Glutamatergic neuron (in vitro differentiated cells): Measurements from ENCODE around the gene CSAD. TPM values are rescaled to one million over a fixed set of nuclear protein-coding genes. Genes with fewer than 3 reads are reported as not detected.

Experiments used
- DNase-seq: peaks from one replicate; pipeline ENCODE4 v3.0.0; 2022
- H3K27ac Mint-ChIP-seq: one replicate; pipeline ENCODE4 v1.8.0; 2020; ENCODE audit warnings: mild to moderate bottlenecking, mixed read lengths, inconsistent platforms; ENCODE audit not compliant: unreplicated experiment
- H3K27me3 Mint-ChIP-seq: one replicate; pipeline ENCODE4 v1.8.0; 2020; ENCODE audit warnings: mild to moderate bottlenecking, moderate library complexity, mixed read lengths, inconsistent platforms; ENCODE audit not compliant: unreplicated experiment
- H3K36me3 Mint-ChIP-seq: one replicate; pipeline ENCODE4 v1.8.0; 2020; ENCODE audit warnings: mild to moderate bottlenecking, mixed read lengths, inconsistent platforms; ENCODE audit not compliant: unreplicated experiment
- H3K4me1 Mint-ChIP-seq: one replicate; pipeline ENCODE4 v1.8.0; 2020; ENCODE audit warnings: mild to moderate bottlenecking, low read depth, mixed read lengths, inconsistent platforms; ENCODE audit not compliant: unreplicated experiment
- H3K4me3 Mint-ChIP-seq: one replicate; pipeline ENCODE4 v1.8.0; 2020; ENCODE audit warnings: mild to moderate bottlenecking, mixed read lengths, inconsistent platforms; ENCODE audit not compliant: unreplicated experiment
- H3K9me3 Mint-ChIP-seq: one replicate; pipeline ENCODE4 v1.8.0; 2020; ENCODE audit warnings: mild to moderate bottlenecking, moderate library complexity, mixed read lengths, inconsistent platforms; ENCODE audit not compliant: unreplicated experiment
- CTCF ChIP-seq: fragments of 200-600 bp; sonication (generic); IDR thresholded peaks from one replicate; pipeline ENCODE4 v1.5.0; 2021; ENCODE audit not compliant: partially characterized antibody, unreplicated experiment
- long read RNA-seq: library from polyadenylated mRNA; unstranded; transcript quantifications from one replicate; pipeline ENCODE4 v2.0.0, GENCODE V29; 2020; ENCODE audit not compliant: unreplicated experiment
- total RNA-seq: library from RNA; stranded (reverse); fragmentation: NEBNext Ultra II Directional; extraction: Animal tissue kit (Norgen Biotek cat#: 25700); gene quantifications from one replicate; pipeline ENCODE4 v1.2.1, GENCODE V29; 2021; ENCODE audit not compliant: unreplicated experiment

Gene CSAD
- total RNA-seq: 34.5 TPM
- long read RNA-seq, partial matches to known transcripts: 1 of 3 reads
- long read RNA-seq, other reads (novel, unspliced or antisense): 2 of 3 reads

- Mint-ChIP-seq H3K27me3 (peaks cover 10% of the 10 kb centered on the region), H3K27ac (peak within 1 kb of the TSS; percentile 96), H3K4me1 (peaks cover 17% of the 10 kb centered on the region), H3K36me3 (no peaks in the 10 kb centered on the region), H3K4me3 (peak within 1 kb of the TSS; percentile 93), H3K9me3 (peaks cover 12% of the 10 kb centered on the region)
- peak; percentile 97 for DNase-seq
- TF ChIP-seq CTCF: no peak
Measured at GRCh38 chr12:53180220-53180930, at the start of gene CSAD, which contains the start of gene ZNF740. TSS of gene CSAD (minus strand) at chr12:53180925. CDS start at chr12:53173470, 7,455 bp downstream. TSS of gene ZNF740 (plus strand) at chr12:53180722. CDS start at chr12:53181984, 1,262 bp downstream.

- DNase-seq: no peak
- Mint-ChIP-seq H3K4me1 (peaks cover 22% of the 10 kb centered on the region), H3K36me3 (no peaks in the 10 kb centered on the region), H3K27me3 (peaks cover 24% of the 10 kb centered on the region), H3K4me3 (no peak overlapping the region), H3K9me3 (peaks cover 8% of the 10 kb centered on the region), H3K27ac (no peak overlapping the region)
- TF ChIP-seq CTCF: no peak
Measured at GRCh38 chr12:53230108-53230845, 49.6 kb upstream of the CSAD start.

- no peak for DNase-seq
- H3K4me3 Mint-ChIP-seq: no peak overlapping the region
Measured at GRCh38 chr12:53229454-53229853, 48.7 kb upstream of the CSAD start.

GRCh38 chr12:53227836-53228235 lies 47.1 kb upstream of the CSAD start:
- Mint-ChIP-seq H3K27me3 (peaks cover 28% of the 10 kb centered on the region), H3K4me3 (no peak overlapping the region)

More at GRCh38 chr12:53229454-53229853, 48.7 kb upstream of the CSAD start:
- peaks cover 8% of the 10 kb centered on the region for H3K9me3 Mint-ChIP-seq
- H3K36me3 Mint-ChIP-seq: no peaks in the 10 kb centered on the region
- H3K27ac Mint-ChIP-seq: no peak overlapping the region
- peaks cover 19% of the 10 kb centered on the region for H3K4me1 Mint-ChIP-seq
- peaks cover 30% of the 10 kb centered on the region for H3K27me3 Mint-ChIP-seq
- TF ChIP-seq CTCF: no peak

More at GRCh38 chr12:53227836-53228235, 47.1 kb upstream of the CSAD start:
- Mint-ChIP-seq H3K27ac (no peak overlapping the region), H3K4me1 (peaks cover 14% of the 10 kb centered on the region), H3K36me3 (no peaks in the 10 kb centered on the region), H3K9me3 (peaks cover 11% of the 10 kb centered on the region)
- DNase-seq: no peak
- TF ChIP-seq CTCF: no peak
